Tibial nerve (tissue), 4 donors: ENCODE data around the gene TLX1.

ENCODE experiments used
- CTCF ChIP-seq, 5 experiments: fragments of 200-600 bp in 3 of 5; fragments of 450-650 bp in 2 of 5; sonication (generic) in 3 of 5; IDR thresholded peaks; one replicate each; pipeline ENCODE4 v1.5.1; 2016 to 2019; ENCODE audit warnings: antibody characterized with exemption in 5 of 5, mild to moderate bottlenecking in 3 of 5, moderate library complexity in 2 of 5
- EP300 ChIP-seq, 2 donors: sonication (generic); formaldehyde crosslinking; IDR thresholded peaks; one replicate each; pipeline ENCODE4 v1.6.1; 2017; ENCODE audit warnings: antibody characterized with exemption in 2 of 2, mild to moderate bottlenecking in 1 of 2
- POLR2A ChIP-seq, 2 donors: fragments of 450-650 bp; IDR thresholded peaks; one replicate each; pipeline ENCODE4 v1.6.1; 2017; ENCODE audit warnings: antibody characterized with exemption in 2 of 2, mild to moderate bottlenecking in 2 of 2, moderate library complexity in 2 of 2

DNA sequence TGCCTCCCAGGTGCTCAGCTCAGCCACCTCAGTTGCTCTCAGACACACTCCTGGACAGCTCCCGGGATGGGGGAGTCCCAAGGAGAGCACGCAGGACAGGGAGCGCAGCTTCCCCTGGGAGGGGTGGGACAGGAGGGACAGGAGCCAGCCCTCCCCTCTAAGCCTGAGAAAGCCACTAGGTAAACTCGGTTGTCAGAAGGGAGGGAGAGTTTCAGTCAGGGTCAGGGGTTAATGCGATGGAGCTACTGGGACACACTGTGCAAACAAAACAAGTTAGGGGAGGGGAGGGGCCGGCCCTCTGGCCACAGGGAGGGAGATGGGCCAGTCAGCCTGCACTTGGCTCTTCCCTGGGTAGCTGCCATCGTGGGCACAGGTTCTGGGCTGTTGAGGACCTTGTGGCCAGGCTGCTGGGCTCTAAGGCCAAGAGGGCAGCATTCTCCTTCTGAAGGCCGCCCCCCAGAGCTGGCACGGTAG, 38.2 kb upstream of the TLX1 start:
- TF ChIP-seq CTCF (IDR thresholded peaks at IDR 0.05) (no peak), POLR2A (IDR thresholded peaks at IDR 0.05) (no peak), EP300 (IDR thresholded peaks at IDR 0.05) (no peak)
